ENCODE measurements around the gene IL13.

Gene IL13

DNA sequence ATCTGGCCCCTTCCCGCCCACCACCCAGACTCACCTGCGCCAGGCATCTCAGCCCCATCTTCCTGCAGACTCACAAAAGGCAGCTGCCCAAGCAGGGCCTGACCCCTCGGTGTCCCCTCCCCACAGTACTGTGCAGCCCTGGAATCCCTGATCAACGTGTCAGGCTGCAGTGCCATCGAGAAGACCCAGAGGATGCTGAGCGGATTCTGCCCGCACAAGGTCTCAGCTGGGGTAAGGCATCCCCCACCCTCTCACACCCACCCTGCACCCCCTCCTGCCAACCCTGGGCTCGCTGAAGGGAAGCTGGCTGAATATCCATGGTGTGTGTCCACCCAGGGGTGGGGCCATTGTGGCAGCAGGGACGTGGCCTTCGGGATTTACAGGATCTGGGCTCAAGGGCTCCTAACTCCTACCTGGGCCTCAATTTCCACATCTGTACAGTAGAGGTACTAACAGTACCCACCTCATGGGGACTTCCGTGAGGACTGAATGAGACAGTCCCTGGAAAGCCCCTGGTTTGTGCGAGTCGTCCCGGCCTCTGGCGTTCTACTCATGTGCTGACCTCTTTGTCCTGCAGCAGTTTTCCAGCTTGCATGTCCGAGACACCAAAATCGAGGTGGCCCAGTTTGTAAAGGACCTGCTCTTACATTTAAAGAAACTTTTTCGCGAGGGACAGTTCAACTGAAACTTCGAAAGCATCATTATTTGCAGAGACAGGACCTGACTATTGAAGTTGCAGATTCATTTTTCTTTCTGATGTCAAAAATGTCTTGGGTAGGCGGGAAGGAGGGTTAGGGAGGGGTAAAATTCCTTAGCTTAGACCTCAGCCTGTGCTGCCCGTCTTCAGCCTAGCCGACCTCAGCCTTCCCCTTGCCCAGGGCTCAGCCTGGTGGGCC is 1.9 kb downstream of the IL13 start:
- DNase-seq (ENCODE audit: low spot score), result no peak
- no peak for TF ChIP-seq CTCF (conservative IDR thresholded peaks at IDR 0.05; ENCODE audit: low read depth)
- POLR2A ChIA-PET (ENCODE audit: low non-redundant PET), result no interaction called here
- no peak overlapping the region for H3K27ac ChIP-seq
- CTCF ChIA-PET, result interaction anchor here (0.6 to 0.7 kb wide), 2 partner anchors 56 to 422 kb away, joined by 3 read pairs; no protein-coding TSS in a partner anchor

- POLR2A ChIA-PET (ENCODE audit: low non-redundant PET), result no interaction called here
These were observed 3.4 kb downstream of the IL13 start for GRCh38 chr5:132661231-132662003.

DNA sequence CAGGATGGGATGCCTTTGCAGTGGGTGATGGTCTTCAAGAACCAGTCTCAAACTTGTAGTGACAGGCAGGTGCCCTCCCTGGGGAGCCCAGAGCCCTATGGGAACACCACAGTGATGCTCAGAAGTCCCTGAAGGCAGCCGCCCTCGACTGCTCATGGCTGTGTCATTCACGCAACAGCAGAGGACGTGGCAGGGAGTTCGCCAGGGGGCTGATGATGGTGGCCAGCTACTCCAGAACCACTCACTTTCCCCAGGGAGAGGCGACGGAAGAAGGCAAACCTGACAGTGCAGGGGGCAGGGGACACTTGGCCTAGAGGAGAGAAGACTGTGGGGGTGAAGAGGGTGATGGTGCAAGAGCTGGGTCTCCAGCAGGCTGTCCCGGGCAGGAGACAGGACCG is 4.0 kb downstream of the IL13 start:
- TF ChIP-seq CTCF (conservative IDR thresholded peaks at IDR 0.05; ENCODE audit: low read depth), result no peak
- no peak overlapping the region for H3K27ac ChIP-seq
- DNase-seq (ENCODE audit: low spot score), result no peak
- ChIA-PET POLR2A (ENCODE audit: low non-redundant PET) (no interaction called here), CTCF (interaction anchor here (1.2 kb wide), 1 partner anchor 27 kb away, joined by 5 read pairs; no protein-coding TSS in a partner anchor)

More at GRCh38 chr5:132661231-132662003, 3.4 kb downstream of the IL13 start:
- no peak for TF ChIP-seq CTCF (conservative IDR thresholded peaks at IDR 0.05; ENCODE audit: low read depth)
- H3K27ac ChIP-seq, result no peak overlapping the region
- DNase-seq (ENCODE audit: low spot score), result no peak
- CTCF ChIA-PET, result interaction anchor here (0.6 to 1.2 kb wide), 3 partner anchors 28 to 158 kb away, joined by 3 to 5 read pairs (median 5); no protein-coding TSS in a partner anchor

DNA sequence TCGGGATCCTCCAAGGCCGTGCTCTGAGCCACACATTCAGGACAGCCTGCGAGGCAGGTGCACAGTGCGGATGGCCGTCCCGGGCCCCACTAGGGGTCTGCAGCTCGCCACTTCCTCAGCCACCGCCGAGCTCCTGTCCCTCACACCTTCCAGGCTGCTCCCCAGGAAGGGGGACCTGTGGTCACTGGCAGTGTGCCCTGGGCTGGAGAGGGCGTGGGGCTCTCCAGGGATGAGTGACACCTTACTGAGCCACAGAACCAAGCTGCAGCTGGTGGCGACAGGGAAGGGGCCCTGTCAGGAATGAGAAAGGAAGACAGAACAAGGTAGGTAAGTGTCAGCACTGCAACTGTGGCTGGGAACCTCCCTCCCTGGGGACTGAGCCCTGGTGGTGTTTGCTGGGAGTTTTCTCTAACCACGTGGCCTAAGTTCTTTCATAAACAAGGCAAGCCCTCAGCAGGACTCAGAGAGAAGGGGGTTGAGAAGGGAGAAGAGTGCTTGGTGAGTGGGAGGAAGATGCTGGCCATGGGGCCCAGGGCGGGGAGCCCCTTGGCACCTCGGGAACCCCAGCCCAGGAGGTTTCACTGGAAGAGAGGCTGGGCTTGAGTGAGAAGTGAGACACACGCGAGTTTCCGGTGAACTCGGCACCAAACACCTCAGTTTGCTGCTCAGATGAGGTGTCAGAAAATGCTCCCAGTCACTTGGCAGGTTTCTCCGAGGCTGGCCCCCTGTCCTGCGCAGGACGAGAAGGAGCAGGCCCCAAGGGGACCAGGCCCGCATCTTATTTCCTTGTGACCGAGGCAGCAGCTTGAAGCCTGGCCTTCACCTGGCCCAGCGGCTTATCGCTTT is 5.2 kb downstream of the IL13 start:
- DNase-seq (ENCODE audit: low spot score), result no peak
- ChIA-PET POLR2A (ENCODE audit: low non-redundant PET) (no interaction called here), CTCF (interaction anchor here (0.5 to 1.0 kb wide), 3 partner anchors 19 to 136 kb away, joined by 3 to 4 read pairs (median 3); no protein-coding TSS in a partner anchor)
- no peak for TF ChIP-seq CTCF (conservative IDR thresholded peaks at IDR 0.05; ENCODE audit: low read depth)
- no peak overlapping the region for H3K27ac ChIP-seq

GRCh38 chr5:132663771-132664695 is 6.1 kb downstream of the IL13 start:
- POLR2A ChIA-PET (ENCODE audit: low non-redundant PET), result no interaction called here
- CTCF ChIA-PET, result interaction anchor here (0.5 to 1.0 kb wide), 4 partner anchors 20 to 249 kb away, joined by 3 to 4 read pairs (median 3); no protein-coding TSS in a partner anchor
- H3K27ac ChIP-seq, result no peak overlapping the region
- TF ChIP-seq CTCF (conservative IDR thresholded peaks at IDR 0.05; ENCODE audit: low read depth), result no peak
- DNase-seq (ENCODE audit: low spot score), result no peak

All from RWPE1 (cell line).